DMS53 (cell line): ENCODE data around the gene MRPS18C.
"Not testable (repeated sequence)": the region's sequence is repeated elsewhere in the genome, so short reads cannot be mapped to it uniquely, and the experiment has no call there.

ENCODE experiments used
- DNase-seq: peaks from one replicate; lab custom pipeline; 2025; lab: John Stamatoyannopoulos, UW

The MRPS18C gene

DNA sequence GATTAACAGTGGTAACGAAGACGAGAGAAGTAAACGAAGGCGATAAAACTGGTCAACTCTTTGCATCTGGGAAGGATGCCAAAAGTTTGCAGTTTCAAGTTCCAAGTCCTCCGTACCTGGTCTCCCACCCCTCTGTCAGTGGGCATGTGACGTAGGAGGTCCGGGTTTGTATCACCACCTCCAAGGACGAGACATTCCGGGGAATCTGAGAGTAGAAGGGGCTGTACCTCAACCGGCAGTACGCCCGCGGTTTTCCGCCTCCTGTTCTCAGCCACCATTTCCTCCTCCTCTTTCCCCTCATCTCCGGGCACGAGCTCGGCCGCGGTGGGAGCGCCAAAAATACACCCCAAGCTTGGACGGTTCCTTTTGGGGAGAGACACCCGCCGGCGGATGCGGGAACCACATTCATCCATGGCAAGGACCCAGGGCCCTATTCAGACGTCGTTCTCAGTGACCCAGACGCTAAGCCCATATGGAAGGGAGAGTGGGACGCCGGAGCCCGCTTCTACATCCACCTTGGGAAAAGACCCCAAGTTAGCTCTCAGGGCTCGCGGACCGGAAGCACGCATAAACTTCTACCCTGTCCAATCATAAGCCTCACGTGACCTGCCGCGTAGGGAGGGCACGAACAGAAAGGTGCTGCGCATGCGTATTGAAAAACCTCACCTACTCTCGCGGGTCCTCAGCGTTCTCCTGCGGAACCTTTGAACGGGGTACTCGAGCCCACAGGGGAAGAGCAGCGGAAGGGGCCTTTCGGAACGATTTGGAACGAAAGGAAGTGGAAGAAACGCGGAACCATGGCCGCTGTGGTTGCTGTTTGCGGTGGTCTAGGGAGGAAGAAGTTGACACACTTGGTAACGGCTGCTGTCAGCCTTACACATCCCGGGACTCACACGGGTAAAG, at the start of gene MRPS18C, which contains the start of gene HELQ:
MRPS18C (plus strand) TSS at position 778 of the 903 bp plus-strand sequence; CDS start at position 798, 20 bp downstream.
HELQ (minus strand) TSS at position 543 of the 903 bp plus-strand sequence; CDS start at position 413, 130 bp downstream.
- peak; percentile 98 for DNase-seq

DNA sequence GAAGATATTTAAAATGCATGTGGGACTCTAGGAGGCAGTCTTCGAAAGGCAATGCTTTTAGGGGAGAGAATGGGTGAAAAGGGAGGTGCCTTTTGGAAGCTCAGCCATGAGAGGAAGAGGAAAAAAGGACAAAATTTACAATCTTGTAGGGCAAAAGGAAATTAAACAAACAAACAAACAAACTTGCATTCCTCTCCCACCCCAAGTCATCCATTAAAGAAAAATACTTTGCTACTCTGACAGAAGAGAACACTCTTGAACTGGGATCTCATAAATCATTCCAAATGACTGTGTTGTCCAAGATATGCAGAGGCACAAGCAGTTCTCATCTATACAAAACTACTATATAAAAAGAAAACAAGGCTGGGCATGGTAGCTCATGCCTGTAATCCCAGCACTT, 47.0 kb upstream of the MRPS18C start:
- no peak for DNase-seq

DNA sequence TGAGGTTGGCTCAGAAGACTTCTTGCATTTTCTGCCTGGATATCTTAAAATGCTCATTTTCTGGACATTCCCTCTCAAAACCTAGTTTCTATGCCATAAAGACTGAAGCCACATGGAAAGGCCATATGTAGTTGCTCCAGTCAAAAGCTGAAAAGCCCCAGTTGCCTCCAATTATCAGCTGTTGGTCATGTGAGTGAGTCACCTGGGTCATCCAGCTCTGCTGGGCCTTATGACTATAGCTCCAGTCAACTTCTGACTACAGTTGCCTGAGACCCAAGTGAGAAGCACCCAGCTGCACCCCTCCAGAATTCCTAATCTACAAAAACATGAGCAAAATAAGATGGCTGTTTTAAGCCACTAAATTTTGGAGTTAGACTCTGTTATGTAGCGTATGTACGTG, 42.2 kb upstream of the MRPS18C start:
- DNase-seq: no peak

DNA sequence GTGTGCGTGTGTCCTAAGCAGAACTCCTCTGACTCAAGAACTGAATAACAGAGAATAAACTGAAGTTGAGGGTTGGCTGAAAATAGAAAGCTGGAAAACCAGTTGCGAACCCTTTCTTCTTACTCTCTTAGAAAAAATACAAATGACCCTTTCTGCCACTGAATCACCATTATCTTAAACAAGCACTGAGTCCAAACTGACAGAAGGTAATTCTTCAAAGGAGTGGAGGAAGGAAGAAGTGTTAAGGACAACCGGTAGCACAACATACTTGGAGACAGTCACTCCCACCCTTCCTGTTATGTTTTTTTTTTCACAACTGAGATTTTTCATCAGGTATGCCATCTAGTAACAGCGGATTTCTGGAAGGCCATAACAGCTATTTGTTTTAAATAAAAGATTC, 38.3 kb upstream of the MRPS18C start:
- DNase-seq: no peak

DNA sequence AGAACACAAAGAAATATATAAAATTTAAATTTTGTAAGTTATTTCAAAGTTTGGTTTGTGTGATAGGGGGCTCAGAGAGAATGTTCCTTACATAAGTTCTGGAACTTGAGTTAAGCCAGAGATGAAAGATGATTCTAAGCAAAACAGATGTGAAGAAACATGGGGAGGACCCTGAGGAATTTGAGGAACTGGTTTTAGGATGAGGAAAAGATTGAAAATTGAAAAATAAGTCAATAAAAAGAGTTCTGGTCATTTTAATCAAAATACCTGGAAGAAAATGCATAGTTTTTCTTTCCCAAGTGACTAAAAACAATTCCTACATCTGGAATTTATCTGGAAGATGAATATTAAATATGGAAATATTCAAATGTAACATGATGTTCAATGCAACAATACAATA, 37.6 kb upstream of the MRPS18C start:
- DNase-seq: no peak

DNA sequence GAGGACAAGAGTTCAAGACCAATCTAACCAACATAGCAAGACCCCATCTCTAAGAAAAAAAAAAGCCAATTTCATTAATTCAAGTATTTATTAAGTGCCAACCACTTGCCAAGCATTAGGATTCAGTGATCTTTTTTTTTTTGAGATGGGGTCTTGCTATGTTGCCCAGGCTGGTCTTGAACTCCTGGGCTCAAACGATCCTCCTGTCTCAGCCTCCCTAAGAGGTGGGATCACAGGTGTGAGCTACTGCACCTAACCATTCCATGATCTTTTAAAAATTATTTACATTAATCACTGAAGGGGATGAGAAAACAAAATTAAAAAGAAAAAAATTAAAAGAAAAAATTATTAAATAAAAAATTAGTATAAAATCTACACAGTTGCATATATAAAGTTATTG, 24.7 kb upstream of the MRPS18C start:
- DNase-seq: no peak

DNA sequence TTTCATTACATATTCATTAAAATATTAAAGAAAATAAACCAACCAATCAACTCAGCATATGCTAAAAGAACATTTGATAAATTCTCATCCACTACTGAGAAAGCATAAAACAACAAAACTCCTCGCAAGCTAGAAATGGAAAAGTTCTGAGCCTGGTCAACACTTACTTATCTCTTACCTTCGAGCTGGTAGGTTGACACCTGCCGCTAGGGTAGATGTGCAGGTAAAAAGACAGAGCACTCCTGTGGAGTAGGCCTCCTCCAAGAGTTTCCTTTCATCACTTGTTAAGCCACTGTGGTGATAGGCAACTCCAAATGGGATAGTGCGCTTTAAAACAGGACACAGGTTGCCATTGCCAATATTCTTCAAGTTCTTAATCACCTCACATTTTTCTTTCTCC, 19.2 kb upstream of the MRPS18C start:
- DNase-seq: no peak

DNA sequence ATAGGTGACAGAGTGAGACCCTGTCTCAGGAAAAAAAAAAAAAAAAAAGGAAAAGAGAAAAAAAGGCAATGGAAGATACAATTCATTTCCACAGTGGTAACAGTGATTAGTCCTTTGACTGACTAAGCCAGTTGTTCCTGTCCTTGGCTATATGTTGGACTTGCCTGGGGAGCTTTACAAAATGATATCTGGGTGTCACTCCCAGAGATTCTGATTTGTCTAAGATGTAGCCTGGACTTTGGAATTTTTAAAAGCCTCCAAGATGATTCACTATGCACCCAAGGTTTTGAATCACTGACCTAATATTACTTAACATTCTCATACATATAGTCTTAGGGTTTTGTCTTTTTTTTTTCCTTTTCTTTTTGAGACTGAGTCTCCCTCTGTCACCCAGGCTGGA, 17.1 kb upstream of the MRPS18C start:
- no peak for DNase-seq

DNA sequence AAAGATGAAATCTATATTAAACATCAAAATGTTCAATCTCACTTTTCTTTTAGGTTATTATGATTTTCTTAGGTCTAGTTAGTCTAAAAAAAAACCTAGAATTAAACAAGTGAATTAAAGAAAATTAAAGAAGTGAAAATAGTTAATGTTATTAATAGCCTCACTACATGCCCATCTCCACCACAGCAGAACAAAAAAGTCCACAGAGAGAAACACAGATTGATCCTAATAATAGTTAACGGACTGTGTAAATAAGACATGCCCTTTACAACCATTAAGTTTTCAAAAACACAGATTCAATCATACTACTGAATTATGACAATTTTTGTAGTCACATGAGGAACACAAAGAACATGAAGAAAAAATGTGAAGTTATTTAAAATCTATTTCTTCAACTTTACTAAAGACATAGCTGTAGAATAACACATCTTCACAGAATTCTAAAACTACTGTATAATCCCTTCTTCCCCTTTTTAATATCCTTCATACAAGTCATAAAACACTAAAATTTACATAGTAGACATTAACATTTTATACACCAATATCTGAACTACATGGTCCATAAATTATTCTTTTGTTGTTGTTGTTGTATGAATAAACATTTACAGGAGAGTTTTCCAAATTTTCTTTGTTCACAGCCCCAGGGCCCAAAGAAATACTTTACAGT, 15.6 kb upstream of the MRPS18C start:
- no peak for DNase-seq

DNA sequence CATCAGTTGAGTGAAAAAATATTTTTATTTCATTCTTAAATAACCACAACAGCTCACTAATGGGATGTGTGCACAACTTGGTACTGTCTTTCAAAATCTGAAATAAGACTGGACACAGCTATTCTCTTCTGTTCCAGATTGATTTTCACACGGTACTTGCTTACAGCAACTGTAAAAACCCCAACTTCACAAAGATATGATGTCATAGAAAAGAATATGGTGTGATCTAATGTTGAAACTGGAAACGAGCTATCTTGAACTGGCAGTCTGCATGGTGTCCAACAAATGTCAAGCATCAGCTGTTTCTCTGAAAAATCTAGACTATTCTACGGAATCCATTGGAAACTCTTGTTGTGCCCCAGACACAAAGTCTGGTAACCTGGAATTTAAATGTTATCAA, 15.0 kb upstream of the MRPS18C start:
- DNase-seq: no peak

DNA sequence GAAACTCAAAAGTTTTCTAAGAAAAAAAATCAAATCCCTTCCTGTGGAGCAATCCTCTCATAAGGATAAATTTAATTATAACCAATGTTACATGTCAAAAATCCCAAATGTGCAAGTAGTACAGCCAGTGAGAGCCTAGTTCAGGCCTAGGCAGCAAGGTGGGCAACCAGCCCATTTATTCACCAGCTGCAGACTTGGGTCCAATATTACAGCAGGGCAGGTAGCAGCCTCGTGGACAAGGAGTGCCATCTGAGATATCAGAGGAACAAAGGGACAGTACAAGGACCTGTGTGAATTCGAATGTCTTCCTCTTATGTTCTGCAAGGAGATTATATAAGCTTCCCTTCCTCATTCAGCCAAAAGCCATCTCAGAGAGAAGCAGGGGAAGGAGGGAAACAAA, 6.8 kb upstream of the MRPS18C start:
- no peak for DNase-seq

DNA sequence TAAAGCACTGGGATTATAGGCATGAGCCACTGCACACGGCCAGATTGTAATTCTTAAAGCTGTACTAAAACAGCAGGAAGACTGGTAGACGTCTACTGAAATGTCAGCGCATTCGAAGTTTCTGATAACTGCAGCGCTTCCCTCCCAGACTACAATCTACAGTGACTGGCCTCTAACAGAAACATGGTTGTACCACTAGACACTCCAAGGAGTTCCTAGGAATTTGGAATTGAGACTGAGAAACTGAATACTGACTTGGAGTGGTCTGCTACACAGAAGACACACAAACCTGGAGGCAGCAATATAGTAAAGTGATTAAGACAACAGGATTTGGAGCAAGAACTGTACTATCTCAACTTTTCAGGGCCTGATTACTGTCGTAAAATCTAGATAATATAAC, 1.2 kb upstream of the MRPS18C start:
- DNase-seq: no peak

DNA sequence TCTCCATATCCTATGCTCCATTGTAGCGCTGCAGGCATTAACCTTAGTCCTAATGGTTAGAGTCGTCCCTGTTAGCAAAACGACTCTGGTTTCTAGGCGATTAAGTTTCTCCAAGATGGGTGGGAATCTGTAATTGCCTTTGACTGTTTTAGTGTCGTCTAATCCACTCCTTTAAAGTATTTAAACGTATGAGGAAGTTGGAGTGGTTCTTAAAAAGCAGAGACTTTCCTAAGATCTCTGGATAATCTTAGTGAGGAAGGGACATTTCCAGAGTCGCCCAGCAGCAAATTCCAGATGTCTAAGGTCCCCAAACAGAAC, 285 bp downstream of the MRPS18C start:
- no peak for DNase-seq

DNA sequence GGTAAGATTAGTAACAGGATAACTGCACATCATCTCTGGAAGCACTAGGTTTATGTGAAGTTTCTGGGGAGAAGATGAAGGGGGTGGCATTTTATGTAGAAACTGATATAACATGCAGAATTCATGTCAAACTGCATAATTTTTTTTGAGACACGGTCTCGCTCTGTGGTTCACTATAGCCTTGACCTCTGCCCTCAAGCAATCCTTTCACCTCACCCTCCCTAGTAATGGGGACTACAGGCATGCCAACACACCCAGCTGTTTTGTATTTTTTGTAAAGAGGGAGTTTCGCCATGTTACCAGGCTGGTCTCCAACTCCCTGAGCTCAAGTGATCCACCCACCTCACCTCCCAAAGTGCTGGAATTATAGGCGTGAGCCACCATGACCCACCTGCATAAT, 17.6 kb downstream of the MRPS18C start:
- no peak for DNase-seq

DNA sequence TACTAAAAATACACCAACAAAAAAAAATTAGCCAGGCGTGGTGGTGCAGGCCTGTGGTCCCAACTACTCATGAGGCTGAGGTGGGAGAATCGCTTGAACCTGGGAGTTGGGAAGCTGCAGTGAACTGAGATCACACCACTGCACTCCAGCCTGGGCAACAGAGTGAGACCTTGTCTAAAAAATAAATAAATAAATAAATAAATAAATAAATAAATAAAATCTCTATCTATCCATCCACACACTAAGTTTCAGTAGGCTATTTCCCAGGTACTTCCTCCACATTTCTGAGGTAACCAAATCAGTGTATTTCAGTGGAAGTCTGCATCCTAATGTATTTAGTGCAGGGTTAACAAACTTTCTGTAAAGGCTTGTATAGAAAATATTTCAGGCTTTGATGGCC, 18.1 kb downstream of the MRPS18C start:
- no peak for DNase-seq

DNA sequence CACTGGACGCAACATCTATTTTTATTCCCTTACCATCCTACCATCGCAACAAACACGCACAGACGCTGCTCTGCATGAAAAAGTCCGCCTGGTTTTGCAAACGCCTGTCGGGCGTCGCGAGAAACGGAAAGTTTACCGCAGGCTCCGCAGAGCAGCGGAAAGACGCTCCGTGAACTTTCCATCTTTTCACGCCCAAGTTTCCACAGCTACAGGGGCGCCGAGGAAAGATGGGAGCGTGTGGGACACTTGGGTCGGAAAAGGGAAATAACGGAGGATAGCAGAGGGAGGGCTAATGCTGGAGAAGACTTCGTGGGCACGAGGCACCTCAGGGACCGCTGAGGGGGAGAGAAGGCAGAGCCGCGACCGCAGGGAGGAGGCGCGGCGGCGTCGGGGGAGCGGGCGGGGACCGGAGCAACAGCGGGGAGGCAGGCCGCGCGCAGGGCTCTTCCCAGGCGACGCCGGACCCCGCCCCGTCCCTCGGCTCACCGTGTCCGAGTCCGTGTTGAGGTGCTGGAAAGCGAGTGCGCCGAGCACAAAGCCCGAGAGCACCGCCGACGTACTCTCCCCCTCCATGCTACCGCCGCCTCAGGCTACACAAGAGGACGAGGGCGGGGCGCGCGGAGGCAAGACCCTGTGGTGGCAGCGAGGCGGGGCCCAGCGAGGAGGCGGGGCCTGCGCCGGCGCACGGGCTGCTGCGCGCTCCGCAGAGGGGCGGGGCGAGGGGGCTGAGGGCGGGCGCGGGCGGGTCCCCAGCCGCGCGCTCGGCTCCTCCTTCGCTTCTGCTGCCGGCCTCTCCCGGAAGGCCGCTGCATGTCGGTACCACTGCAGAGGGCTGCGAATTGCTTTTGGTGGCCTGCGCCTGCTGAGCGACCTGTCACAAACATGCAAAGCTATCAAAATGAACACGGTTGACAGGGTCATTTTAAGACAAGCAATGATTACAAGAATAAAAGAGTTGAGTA, 28.9 kb downstream of the MRPS18C start, which contains the start of gene ABRAXAS1:
ABRAXAS1 (minus strand) TSS at position 601 of the 962 bp plus-strand sequence; CDS start at position 573, 28 bp downstream.
- peak; percentile 95 for DNase-seq

DNA sequence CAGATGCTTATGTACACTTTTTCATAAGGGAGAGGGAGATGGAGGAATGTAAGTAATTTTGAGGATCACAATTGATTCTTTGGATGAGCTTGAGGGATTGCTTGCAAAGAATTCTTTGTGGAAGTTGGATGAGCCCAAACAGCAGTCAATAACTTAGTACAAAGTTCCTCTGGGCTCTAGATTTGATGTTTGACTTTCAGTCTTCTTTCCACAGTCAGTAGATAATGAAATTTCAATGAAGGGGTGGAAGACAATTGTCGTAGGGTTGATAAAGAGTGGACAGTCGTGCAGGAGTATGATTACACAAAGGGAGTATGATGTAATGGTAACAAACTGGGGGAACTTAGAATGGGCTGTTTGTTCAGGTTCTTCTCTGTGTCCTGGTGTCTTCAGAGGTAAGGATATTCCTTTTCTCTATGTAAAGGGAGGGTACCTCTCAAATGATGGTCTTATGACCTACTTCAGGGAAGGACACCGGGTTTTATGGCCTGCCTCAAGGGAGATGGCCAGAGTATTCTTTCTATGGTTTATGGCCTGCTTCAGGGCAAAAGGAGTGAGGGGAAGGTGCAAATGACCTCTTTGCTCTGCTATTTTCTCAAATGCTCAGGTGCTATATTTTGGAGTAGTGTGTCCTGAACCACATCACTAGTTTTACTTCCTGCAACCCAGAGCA, 30.7 kb downstream of the MRPS18C start:
- no peak for DNase-seq

DNA sequence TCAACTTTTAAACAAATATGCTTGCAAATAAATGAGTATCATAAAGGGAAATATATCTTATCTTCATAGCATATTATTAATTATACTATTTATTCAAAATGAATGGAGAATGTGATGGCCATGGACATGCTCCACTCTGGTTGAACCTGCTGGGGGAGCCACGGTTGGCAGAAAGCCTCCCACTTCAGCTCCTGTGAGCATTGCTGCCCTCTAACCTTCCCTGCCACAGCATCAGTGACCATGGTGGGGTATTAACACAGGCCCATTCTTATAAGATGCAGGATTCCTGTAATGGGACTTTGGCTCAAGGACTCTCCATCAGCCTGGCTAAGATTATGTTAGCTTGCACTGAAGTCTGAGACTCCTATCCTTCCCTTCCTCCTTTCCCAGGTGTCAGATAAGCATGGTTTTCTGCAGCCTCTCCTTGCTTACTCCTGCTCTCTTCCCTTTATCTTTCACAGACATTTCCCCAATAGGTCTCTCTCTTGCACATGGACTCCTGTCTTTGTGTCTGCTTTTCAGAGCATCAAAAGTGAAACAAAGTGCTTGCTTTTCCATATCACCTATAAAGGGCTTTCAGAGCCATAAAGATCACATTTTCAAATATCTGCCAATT, 34.0 kb downstream of the MRPS18C start:
- DNase-seq: peak; percentile 3

DNA sequence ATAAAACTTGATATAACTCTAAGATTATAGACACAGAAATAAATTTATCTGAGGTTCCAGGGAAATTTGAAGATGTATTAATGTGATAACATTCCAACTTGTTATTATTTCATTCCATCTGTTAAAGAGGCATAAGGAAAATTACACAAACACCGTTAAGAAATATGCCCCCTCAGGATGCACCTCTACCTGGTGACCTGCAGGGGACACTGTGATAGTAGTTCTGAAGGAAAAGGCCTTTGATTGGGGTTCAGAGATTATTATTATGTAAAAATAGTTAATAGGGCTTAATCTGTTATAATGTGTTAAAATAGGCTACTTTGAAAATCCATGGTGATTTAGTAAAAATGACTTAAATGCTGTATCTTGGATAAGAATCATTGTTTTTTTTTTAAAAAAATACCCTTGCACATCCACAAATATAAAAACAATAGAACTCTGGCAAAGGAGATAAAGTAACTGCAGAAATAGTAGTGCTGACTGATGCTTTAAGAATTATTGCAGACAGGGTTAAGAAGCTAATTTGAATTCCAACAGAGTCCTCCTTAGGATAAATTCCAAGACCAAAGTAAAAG, 35.1 kb downstream of the MRPS18C start:
- DNase-seq: peak; percentile 45

DNA sequence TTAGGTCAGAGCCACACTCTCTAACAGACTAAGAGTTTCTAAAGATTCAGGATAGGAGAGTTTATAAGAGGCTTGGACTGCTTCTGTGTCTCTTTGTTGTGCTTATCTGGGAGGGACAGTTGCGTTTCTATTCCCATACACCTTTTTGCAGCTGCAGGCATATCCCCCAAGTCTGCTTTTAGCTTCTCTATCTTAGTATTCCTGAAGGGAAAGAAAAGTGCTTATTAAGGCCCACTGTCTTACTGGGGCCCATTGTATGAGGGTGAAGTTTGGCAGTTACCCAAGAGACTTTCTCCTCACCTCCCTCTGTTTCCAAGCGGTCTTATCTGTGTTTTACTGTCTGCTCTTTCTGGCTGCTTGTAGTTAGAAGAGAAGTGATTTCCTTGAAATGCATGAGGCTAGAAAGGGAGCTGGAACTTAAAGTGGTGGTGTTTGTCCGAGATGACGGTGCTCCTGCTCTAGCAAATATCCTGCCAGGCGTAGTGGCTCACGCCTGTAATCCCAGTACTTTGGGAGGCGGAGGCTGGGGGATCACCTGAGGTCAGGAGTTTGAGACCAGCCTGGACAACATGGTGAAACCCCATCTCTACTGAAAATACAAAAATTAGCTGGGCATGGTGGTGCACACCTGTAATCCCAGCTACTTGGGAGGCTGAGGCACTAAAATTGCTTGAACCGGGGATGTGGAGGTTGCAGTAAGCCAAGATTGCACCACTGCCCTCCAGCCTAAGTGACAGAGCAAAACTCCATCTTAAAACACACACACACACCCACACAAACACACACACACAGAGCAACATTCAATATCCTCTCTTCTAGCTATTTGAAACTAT, 40.4 kb downstream of the MRPS18C start:
- DNase-seq: not testable (repeated sequence)
